H9 (cell line): Measurements from ENCODE around the gene ZBTB20. TPM values are rescaled to one million over a fixed set of nuclear protein-coding genes. Genes with fewer than 3 reads are reported as not detected.

Experiments used
- DNase-seq: peaks from one replicate; pipeline ENCODE4 v3.0.0-alpha.2; 2017
- H2AFZ ChIP-seq: one replicate; pipeline ENCODE4 v1.6.1; 2013; ENCODE audit warnings: mild to moderate bottlenecking, low read length, control low read depth, moderate library complexity
- H2AK5ac ChIP-seq: 2 replicates; pipeline ENCODE4 v1.6.1; 2013; ENCODE audit warnings: low read length, control low read depth, mixed read lengths; ENCODE audit not compliant: insufficient read length
- H2BK120ac ChIP-seq: one replicate; pipeline ENCODE4 v1.6.1; 2013; ENCODE audit warnings: low read depth, mild to moderate bottlenecking, low read length, control low read depth, inconsistent platforms; ENCODE audit not compliant: poor library complexity, severe bottlenecking
- H2BK12ac ChIP-seq: 2 replicates; pipeline ENCODE4 v1.6.1; 2013; ENCODE audit warnings: low read length, control low read depth, mixed read lengths, low read depth; ENCODE audit not compliant: insufficient read length
- H2BK15ac ChIP-seq: 2 replicates; pipeline ENCODE4 v1.6.1; 2013; ENCODE audit warnings: low read depth, low read length, control low read depth
- H2BK20ac ChIP-seq: one replicate; pipeline ENCODE4 v1.6.1; 2013; ENCODE audit warnings: low read depth, mild to moderate bottlenecking, low read length, control low read depth, inconsistent platforms; ENCODE audit not compliant: poor library complexity, severe bottlenecking
- H2BK5ac ChIP-seq: 2 replicates; pipeline ENCODE4 v1.6.1; 2013; ENCODE audit warnings: low read length, control low read depth, mixed read lengths; ENCODE audit not compliant: insufficient read length
- H3K14ac ChIP-seq: 2 replicates; pipeline ENCODE4 v1.6.1; 2013; ENCODE audit warnings: low read length, control low read depth; ENCODE audit not compliant: insufficient read depth
- H3K18ac ChIP-seq: 2 replicates; pipeline ENCODE4 v1.6.1; 2013; ENCODE audit warnings: low read depth, mild to moderate bottlenecking, mixed read lengths, low read length, control low read depth; ENCODE audit not compliant: insufficient read length
- H3K23ac ChIP-seq: 2 replicates; pipeline ENCODE4 v1.6.1; 2013; ENCODE audit warnings: low read length, control low read depth, mixed read lengths, low read depth; ENCODE audit not compliant: insufficient read length
- H3K23me2 ChIP-seq: 2 replicates; pipeline ENCODE4 v1.6.1; 2013; ENCODE audit warnings: low read depth, mild to moderate bottlenecking, mixed read lengths, low read length, control low read depth; ENCODE audit not compliant: insufficient read length, poor library complexity, severe bottlenecking
- H3K27ac ChIP-seq: 2 replicates; pipeline ENCODE4 v1.5.1; 2013; ENCODE audit warnings: low read length, control low read depth, mixed read lengths, low read depth; ENCODE audit not compliant: insufficient read length
- H3K27me3 ChIP-seq: 2 replicates; pipeline ENCODE4 v1.6.1; 2013; ENCODE audit warnings: low read length, control low read depth, inconsistent platforms; ENCODE audit not compliant: insufficient read depth
- H3K4ac ChIP-seq: 2 replicates; pipeline ENCODE4 v1.6.1; 2013; ENCODE audit warnings: low read depth, mild to moderate bottlenecking, control low read depth, inconsistent platforms, low read length, moderate library complexity
- H3K4me1 ChIP-seq: 2 replicates; pipeline ENCODE4 v1.6.1; 2013; ENCODE audit warnings: low read length, control low read depth, inconsistent platforms; ENCODE audit not compliant: insufficient read depth
- H3K4me2 ChIP-seq: 2 replicates; pipeline ENCODE4 v1.6.1; 2013; ENCODE audit warnings: low read length, control low read depth, mixed read lengths; ENCODE audit not compliant: insufficient read length, insufficient read depth
- H3K56ac ChIP-seq: 2 replicates; pipeline ENCODE4 v1.6.1; 2013; ENCODE audit warnings: low read depth, mild to moderate bottlenecking, mixed read lengths, low read length, control low read depth; ENCODE audit not compliant: insufficient read length
- H3K79me1 ChIP-seq: 2 replicates; pipeline ENCODE4 v1.6.1; 2013; ENCODE audit warnings: low read depth, mild to moderate bottlenecking, moderate library complexity, low read length, control low read depth, inconsistent platforms; ENCODE audit not compliant: insufficient read depth, poor library complexity, severe bottlenecking
- H3K79me2 ChIP-seq: 2 replicates; pipeline ENCODE4 v1.6.1; 2013; ENCODE audit warnings: low read length, control low read depth, inconsistent platforms; ENCODE audit not compliant: insufficient read depth
- H3K9ac ChIP-seq: 2 replicates; pipeline ENCODE4 v1.6.1; 2013; ENCODE audit warnings: low read length, control low read depth, mixed read lengths; ENCODE audit not compliant: insufficient read length; ENCODE audit errors: extremely low read depth
- H3K9me3 ChIP-seq: one replicate; pipeline ENCODE4 v1.6.1; 2013; ENCODE audit warnings: low read depth, low read length, inconsistent platforms; ENCODE audit not compliant: control insufficient read depth
- H3T11ph ChIP-seq: one replicate; pipeline ENCODE4 v1.6.1; 2013; ENCODE audit warnings: mild to moderate bottlenecking, low read length, control low read depth, inconsistent platforms
- H4K20me1 ChIP-seq: one replicate; pipeline ENCODE4 v1.6.1; 2013; ENCODE audit not compliant: control insufficient read depth, insufficient read length, insufficient read depth
- H4K5ac ChIP-seq: 2 replicates; pipeline ENCODE4 v1.6.1; 2013; ENCODE audit warnings: low read depth, mild to moderate bottlenecking, mixed read lengths, low read length, control low read depth; ENCODE audit not compliant: insufficient read length
- H4K8ac ChIP-seq: replicated peaks from 2 replicates; pipeline ENCODE4 v1.6.1; 2013; ENCODE audit warnings: low read length, control low read depth, mixed read lengths, low read depth; ENCODE audit not compliant: insufficient read length
- H4K91ac ChIP-seq: 2 replicates; pipeline ENCODE4 v1.6.1; 2013; ENCODE audit warnings: low read depth, mild to moderate bottlenecking, moderate library complexity, mixed read lengths, low read length, control low read depth; ENCODE audit not compliant: insufficient read length
- H3K27ac Mint-ChIP-seq, 3 experiments: 2 replicates in 2 of 3; 3 replicates in 1 of 3; pipeline ENCODE4 v1.8.0; 2020 to 2021; ENCODE audit warnings: mixed read lengths in 3 of 3, mild to moderate bottlenecking in 1 of 3, moderate library complexity in 1 of 3
- H3K27me3 Mint-ChIP-seq: 2 replicates; pipeline ENCODE4 v1.8.0; 2021; ENCODE audit warnings: low read depth, mild to moderate bottlenecking, moderate library complexity, mixed read lengths
- H3K36me3 Mint-ChIP-seq, 3 experiments: 2 replicates in 2 of 3; 3 replicates in 1 of 3; pipeline ENCODE4 v1.8.0; 2020 to 2021; ENCODE audit warnings: low read depth in 3 of 3, mixed read lengths in 3 of 3; ENCODE audit not compliant: insufficient read depth in 1 of 3
- H3K4me1 Mint-ChIP-seq, 2 experiments: 2 replicates each; pipeline ENCODE4 v1.8.0; 2020; ENCODE audit warnings: mixed read lengths in 2 of 2
- H3K4me3 Mint-ChIP-seq, 2 experiments: 2 replicates in 1 of 2; 3 replicates in 1 of 2; pipeline ENCODE4 v1.8.0; 2020 to 2021; ENCODE audit warnings: mild to moderate bottlenecking in 2 of 2, mixed read lengths in 2 of 2, moderate library complexity in 1 of 2
- H3K9me3 Mint-ChIP-seq, 2 experiments: 2 replicates in 1 of 2; 3 replicates in 1 of 2; pipeline ENCODE4 v1.8.0; 2020; ENCODE audit warnings: mild to moderate bottlenecking in 2 of 2, mixed read lengths in 2 of 2, moderate library complexity in 1 of 2
- WGBS: extraction: QIAGEN DNeasy Blood & Tissue Kit; methylation state at CpG from one replicate; pipeline ENCODE4 v1.1.7; 2013; ENCODE audit warnings: missing lambda C conversion rate, low lambda C conversion rate, mixed read lengths; ENCODE audit not compliant: insufficient read length; ENCODE audit errors: extremely low coverage; 5-methylcytosine and 5-hydroxymethylcytosine counted together
- total RNA-seq: library from RNA; stranded (reverse); gene quantifications from 2 replicates; pipeline ENCODE4 v1.2.1, GENCODE V29; 2021
- TF ChIP-seq, protein P1 (sequence below): fragments of 200-600 bp; sonication (generic); conservative IDR thresholded peaks from 3 replicates; pipeline ENCODE4 v1.8.0; 2021; ENCODE audit warnings: antibody characterized with exemption, mild to moderate bottlenecking

Gene ZBTB20
- total RNA-seq, 1 experiment from 2014 or later: 0.70 TPM

DNA sequence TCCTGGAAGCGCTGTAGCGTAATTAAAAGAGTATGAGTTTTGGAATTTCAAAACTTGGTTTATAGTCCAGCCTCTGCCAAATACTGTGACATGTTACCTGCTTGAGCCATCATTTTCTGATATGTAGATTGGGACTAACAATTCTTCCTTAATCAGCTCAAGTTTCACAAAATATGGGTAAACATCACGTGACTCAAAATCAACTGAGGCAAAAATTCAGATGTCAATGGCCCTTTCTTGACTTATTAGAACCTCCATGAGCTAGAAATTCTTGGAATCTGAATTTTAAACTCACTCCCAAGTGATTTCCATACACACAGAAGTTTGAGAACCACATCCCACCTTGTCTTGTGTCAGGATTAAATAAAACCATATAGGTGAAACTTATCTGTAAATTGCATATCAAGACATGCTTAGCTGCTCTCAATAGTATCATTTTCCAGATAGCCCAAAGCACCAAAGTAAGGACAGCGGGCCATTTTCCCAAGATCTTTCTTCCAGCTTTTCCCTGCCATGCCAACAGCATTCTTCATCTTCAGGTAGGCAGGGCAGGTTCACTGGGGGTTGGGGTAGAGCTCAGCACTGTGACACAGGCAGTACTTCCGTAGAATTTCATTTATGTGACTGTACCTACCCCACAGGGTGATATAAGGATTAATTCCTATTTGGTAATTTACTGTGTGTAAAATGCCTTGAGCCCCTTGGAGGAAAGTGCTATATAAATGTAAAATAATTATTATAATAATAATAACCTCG, 474.2 kb downstream of the ZBTB20 start:
- no peak overlapping the region for H3K18ac ChIP-seq
- H3K4me1 ChIP-seq: no peaks in the 10 kb centered on the region; the same call in 1 of the 2 replicates
- no peak overlapping the region for H2BK15ac ChIP-seq
- TF ChIP-seq, protein P1, sequence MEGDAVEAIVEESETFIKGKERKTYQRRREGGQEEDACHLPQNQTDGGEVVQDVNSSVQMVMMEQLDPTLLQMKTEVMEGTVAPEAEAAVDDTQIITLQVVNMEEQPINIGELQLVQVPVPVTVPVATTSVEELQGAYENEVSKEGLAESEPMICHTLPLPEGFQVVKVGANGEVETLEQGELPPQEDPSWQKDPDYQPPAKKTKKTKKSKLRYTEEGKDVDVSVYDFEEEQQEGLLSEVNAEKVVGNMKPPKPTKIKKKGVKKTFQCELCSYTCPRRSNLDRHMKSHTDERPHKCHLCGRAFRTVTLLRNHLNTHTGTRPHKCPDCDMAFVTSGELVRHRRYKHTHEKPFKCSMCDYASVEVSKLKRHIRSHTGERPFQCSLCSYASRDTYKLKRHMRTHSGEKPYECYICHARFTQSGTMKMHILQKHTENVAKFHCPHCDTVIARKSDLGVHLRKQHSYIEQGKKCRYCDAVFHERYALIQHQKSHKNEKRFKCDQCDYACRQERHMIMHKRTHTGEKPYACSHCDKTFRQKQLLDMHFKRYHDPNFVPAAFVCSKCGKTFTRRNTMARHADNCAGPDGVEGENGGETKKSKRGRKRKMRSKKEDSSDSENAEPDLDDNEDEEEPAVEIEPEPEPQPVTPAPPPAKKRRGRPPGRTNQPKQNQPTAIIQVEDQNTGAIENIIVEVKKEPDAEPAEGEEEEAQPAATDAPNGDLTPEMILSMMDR: no peak
- H2BK20ac ChIP-seq: no peak overlapping the region
- H3K79me1 ChIP-seq: no peaks in the 10 kb centered on the region
- Mint-ChIP-seq H3K9me3 (peaks cover 7 to 8% of the 10 kb centered on the region in 2 experiments; a peak in 2 of 5 replicates), H3K27ac (no peak overlapping the region), H3K4me1 (peaks cover 22 to 27% of the 10 kb centered on the region in 2 experiments), H3K27me3 (no peaks in the 10 kb centered on the region), H3K36me3 (peaks cover 0 to 10% (median 0%) of the 10 kb centered on the region in 3 experiments; a peak in 2 of 7 replicates), H3K4me3 (no peak overlapping the region)
- H4K5ac ChIP-seq: no peak overlapping the region
- no peaks in the 10 kb centered on the region for H3K27me3 ChIP-seq
- H4K8ac ChIP-seq: no peak overlapping the region
- no peak overlapping the region for H2AFZ ChIP-seq
- H3K14ac ChIP-seq: no peak overlapping the region
- H2BK5ac ChIP-seq: no peak overlapping the region
- no peak overlapping the region for H3K4ac ChIP-seq
- no peak overlapping the region for H3T11ph ChIP-seq
- no peak overlapping the region for H2BK12ac ChIP-seq
- H3K56ac ChIP-seq: no peak overlapping the region
- no peaks in the 10 kb centered on the region for H3K23me2 ChIP-seq
- H3K9me3 ChIP-seq: no peaks in the 10 kb centered on the region
- no peaks in the 10 kb centered on the region for H4K20me1 ChIP-seq
- H4K91ac ChIP-seq: no peak overlapping the region
- H3K79me2 ChIP-seq: no peaks in the 10 kb centered on the region
- H2BK120ac ChIP-seq: no peak overlapping the region
- no peak overlapping the region for H3K9ac ChIP-seq
- H3K27ac ChIP-seq: no peak overlapping the region
- no peak for DNase-seq
- H2AK5ac ChIP-seq: no peak overlapping the region
- H3K4me2 ChIP-seq: no peak overlapping the region
- no CpG with 5 or more reads among the region's 6 CpGs for WGBS
- no peak overlapping the region for H3K23ac ChIP-seq
